Airway epithelial cell (primary cell): Measurements from ENCODE around the gene NAGS. TPM values are rescaled to one million over a fixed set of nuclear protein-coding genes. Genes with fewer than 3 reads are reported as not detected.

Source experiments
- total RNA-seq: library from RNA; depleted of rRNA; stranded (reverse); fragments of >200 nt; gene quantifications from 2 replicates; pipeline ENCODE4 v1.2.3, GENCODE V29; 2015

NAGS gene, protein sequence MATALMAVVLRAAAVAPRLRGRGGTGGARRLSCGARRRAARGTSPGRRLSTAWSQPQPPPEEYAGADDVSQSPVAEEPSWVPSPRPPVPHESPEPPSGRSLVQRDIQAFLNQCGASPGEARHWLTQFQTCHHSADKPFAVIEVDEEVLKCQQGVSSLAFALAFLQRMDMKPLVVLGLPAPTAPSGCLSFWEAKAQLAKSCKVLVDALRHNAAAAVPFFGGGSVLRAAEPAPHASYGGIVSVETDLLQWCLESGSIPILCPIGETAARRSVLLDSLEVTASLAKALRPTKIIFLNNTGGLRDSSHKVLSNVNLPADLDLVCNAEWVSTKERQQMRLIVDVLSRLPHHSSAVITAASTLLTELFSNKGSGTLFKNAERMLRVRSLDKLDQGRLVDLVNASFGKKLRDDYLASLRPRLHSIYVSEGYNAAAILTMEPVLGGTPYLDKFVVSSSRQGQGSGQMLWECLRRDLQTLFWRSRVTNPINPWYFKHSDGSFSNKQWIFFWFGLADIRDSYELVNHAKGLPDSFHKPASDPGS
- total RNA-seq, result 6.2 and 10.6 TPM in 2 replicates

DNA sequence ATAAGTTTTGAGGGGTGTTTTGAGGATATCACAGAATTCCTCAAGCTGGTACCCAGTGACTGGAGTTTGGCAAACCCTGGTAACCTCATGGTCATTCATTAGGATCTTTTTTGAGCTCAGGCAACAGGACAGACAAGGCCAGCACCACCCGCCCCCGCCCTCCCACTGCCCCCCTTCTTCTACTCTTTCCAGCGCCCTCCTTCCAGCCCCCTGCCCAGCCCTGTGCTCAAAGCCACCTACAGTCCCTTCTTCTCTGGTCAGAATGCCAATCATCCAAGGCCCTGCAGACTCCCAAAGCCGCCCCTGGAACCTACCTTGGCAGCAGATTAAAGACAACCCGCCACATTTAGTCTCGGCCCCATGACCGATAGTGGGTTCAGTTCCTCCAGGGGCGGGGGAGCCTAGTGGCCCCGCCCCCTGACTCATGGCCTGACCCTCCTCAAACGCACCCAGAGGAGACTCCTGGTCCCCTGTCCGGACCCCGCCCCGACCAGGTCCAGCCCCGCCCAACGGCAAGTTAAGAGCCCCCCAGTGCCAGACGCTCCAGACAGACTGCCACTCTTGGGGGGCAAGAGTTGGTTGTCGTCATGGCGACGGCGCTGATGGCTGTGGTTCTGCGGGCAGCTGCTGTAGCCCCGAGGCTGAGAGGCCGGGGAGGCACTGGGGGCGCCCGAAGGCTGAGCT, at the start of gene NAGS:
Gene NAGS (plus strand): TSS at position 546 of the 684 bp plus-strand sequence. CDS start 42 bp downstream, at position 588.

DNA sequence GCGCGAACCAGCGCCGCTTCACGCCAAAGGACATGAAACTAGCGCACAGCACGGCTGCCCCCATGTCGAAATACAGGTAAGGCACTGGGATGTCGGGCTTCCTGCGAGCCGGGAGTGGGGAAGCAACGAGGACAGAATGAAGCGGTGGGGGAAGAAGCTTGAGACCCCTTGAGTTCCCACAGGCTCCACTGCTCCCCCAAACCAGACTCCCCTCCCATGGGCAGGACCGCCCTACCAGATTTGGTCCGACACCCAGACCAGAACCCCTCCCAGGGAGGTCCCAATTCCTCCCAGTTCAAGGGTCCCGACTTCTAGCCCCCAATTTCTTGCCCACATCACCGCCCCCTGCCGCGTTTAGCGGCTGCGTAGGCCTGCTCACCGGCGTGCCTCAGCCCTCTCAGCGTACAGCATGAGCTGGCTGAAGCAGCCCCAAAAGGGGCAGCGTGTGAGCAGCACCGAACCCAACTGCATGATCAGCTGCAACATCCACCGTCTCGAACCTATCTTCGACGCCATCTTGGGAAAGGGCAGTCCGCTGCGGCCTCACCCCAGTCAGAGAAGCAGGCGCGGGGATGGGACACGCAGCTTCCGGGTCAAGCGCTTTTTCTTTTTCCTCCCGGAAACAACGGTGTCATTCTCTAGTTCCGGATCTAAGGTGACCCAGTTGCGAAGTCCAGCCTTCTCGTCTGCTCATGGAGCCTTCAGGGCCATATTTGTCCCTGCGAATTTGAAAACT, 10.2 kb downstream of the NAGS start, which contains the start of gene TMEM101:
Gene TMEM101 (minus strand): TSS at position 527 of the 736 bp plus-strand sequence. CDS start 11 bp downstream, at position 516.

Other genes starting within 250 kb of the NAGS start
- not detected in 2 replicates for gene SOST, start 245.8 kb upstream of the NAGS start, total RNA-seq
- 15.0 and 20.6 TPM in 2 replicates for gene DUSP3, start 225.6 kb upstream of the NAGS start, total RNA-seq
- gene CFAP97D1, start 224.2 kb upstream of the NAGS start, total RNA-seq, result not detected in 2 replicates
- 4.6 and 4.9 TPM in 2 replicates for gene MPP3, start 171.5 kb upstream of the NAGS start, total RNA-seq
- gene CD300LG, start 157.4 kb upstream of the NAGS start, total RNA-seq, result not detected in 2 replicates
- 1.3 and 1.8 TPM in 2 replicates for gene MPP2, start 97.1 kb upstream of the NAGS start, total RNA-seq
- gene PPY, start 62.1 kb upstream of the NAGS start, total RNA-seq, result not detected in 2 replicates
- not detected in 2 replicates for gene PYY, start 50.7 kb upstream of the NAGS start, total RNA-seq
- 51.8 and 70.0 TPM in 2 replicates for gene TMEM101, start 10.3 kb downstream of the NAGS start, total RNA-seq
- gene LSM12, start 62.0 kb downstream of the NAGS start, total RNA-seq, result 42.0 and 66.4 TPM in 2 replicates
- 35.4 and 50.6 TPM in 2 replicates for gene G6PC3, start 66.1 kb downstream of the NAGS start, total RNA-seq
- gene HDAC5, start 119.0 kb downstream of the NAGS start, total RNA-seq, result 35.1 and 54.8 TPM in 2 replicates
- 5.0 and 9.4 TPM in 2 replicates for gene HROB, start 137.3 kb downstream of the NAGS start, total RNA-seq
- not detected in 2 replicates for gene ASB16, start 166.1 kb downstream of the NAGS start, total RNA-seq
- gene TMUB2, start 182.3 kb downstream of the NAGS start, total RNA-seq, result 19.0 and 28.1 TPM in 2 replicates
- gene ATXN7L3, start 195.3 kb downstream of the NAGS start, total RNA-seq, result 34.2 and 53.6 TPM in 2 replicates
- gene UBTF, start 215.1 kb downstream of the NAGS start, total RNA-seq, result 41.1 and 42.3 TPM in 2 replicates